K562 (cell line): ENCODE measurements around the gene NR1I3. TPM values are rescaled to one million over a fixed set of nuclear protein-coding genes. Genes with fewer than 3 reads are reported as not detected.

ENCODE experiments used
- C11orf30 ChIP-seq: fragments of 450-650 bp; IDR thresholded peaks from 2 replicates; pipeline ENCODE4 v1.6.1; 2016; ENCODE audit warnings: low read depth, mild to moderate bottlenecking
- CBX1 ChIP-seq: sonication (generic); IDR thresholded peaks from 2 replicates; pipeline ENCODE4 v1.6.1; 2016; ENCODE audit warnings: antibody characterized with exemption, low read depth, mild to moderate bottlenecking
- E2F3 ChIP-seq: fragments of 250-450 bp; sonication (Bioruptor Pico); IDR thresholded peaks from 2 replicates; pipeline ENCODE4 v1.4.0; 2020; ENCODE audit warnings: mild to moderate bottlenecking
- HCFC1 ChIP-seq: IDR thresholded peaks from 2 replicates; pipeline ENCODE4 v1.6.1; 2012; ENCODE audit warnings: low read depth, low read length, improper control_type of control experiment
- HDAC1 ChIP-seq, 2 experiments: fragments of 450-650 bp; IDR thresholded peaks; 2 replicates each; pipeline ENCODE4 v1.6.1; 2016 to 2017; ENCODE audit warnings: inconsistent platforms in 1 of 2, mild to moderate bottlenecking in 1 of 2, moderate library complexity in 1 of 2
- JUNB ChIP-seq: fragments of 450-650 bp; formaldehyde crosslinking; conservative IDR thresholded peaks from 2 replicates; pipeline ENCODE4 v1.4.0; 2020; ENCODE audit warnings: mild to moderate bottlenecking
- L3MBTL2 ChIP-seq: fragments of 450-650 bp; IDR thresholded peaks from 2 replicates; pipeline ENCODE4 v1.6.1; 2016; ENCODE audit warnings: mild to moderate bottlenecking, moderate library complexity
- NRF1 ChIP-seq, 2 experiments: fragments of 450-650 bp; IDR thresholded peaks in 1 of 2; conservative IDR thresholded peaks in 1 of 2; 2 replicates each; pipeline ENCODE4 v1.6.1; 2014; ENCODE audit warnings: mild to moderate bottlenecking in 2 of 2
- RBFOX2 ChIP-seq: fragments of 200-400 bp; formaldehyde crosslinking; IDR thresholded peaks from 2 replicates; pipeline ENCODE4 v1.6.1; 2017; ENCODE audit warnings: low read depth, mild to moderate bottlenecking, low read length, moderate library complexity
- ZFX ChIP-seq: sonication (generic); formaldehyde crosslinking; IDR thresholded peaks from 2 replicates; pipeline ENCODE4 v1.8.0; 2022; ENCODE audit warnings: mild to moderate bottlenecking, missing genetic modification reagents, moderate library complexity
- ZNF217 ChIP-seq: sonication (generic); formaldehyde crosslinking; IDR thresholded peaks from 2 replicates; pipeline ENCODE4 v1.8.0; 2022; ENCODE audit warnings: mild to moderate bottlenecking, missing genetic modification reagents
- ZNF224 ChIP-seq: sonication (generic); formaldehyde crosslinking; IDR thresholded peaks from 2 replicates; pipeline ENCODE4 v1.8.0; 2022; ENCODE audit warnings: mild to moderate bottlenecking, missing genetic modification reagents
- ZNF274 ChIP-seq: IDR thresholded peaks from 2 replicates; pipeline ENCODE4 v1.6.1; 2011; ENCODE audit warnings: low read depth, mild to moderate bottlenecking, low read length, moderate library complexity, borderline replicate concordance
- polyA plus RNA-seq, 8 experiments: library from polyadenylated mRNA; depleted of rRNA in 4 of 8; stranded (reverse) in 5 of 8; unstranded in 3 of 8; fragments of >200 nt; fragmentation: Nextera tagmentation in 2 of 8; fragmentation: Illumina TruSeq in 1 of 8; extraction: Ambion mirVana in 2 of 8; extraction: Trizol in 1 of 8; gene quantifications; 2 replicates each; pipeline versions ENCODE4 v1.2.1 to v1.2.3, GENCODE V29; 2011 to 2014; ENCODE audit warnings: inconsistent platforms in 1 of 8, missing spikeins in 1 of 8
- total RNA-seq, 7 experiments: library from RNA; depleted of rRNA in 6 of 7; stranded (reverse); fragments of >200 nt in 6 of 7; fragmentation: Illumina TruSeq in 2 of 7; extraction: Trizol in 2 of 7; gene quantifications; 2 replicates each; pipeline versions ENCODE4 v1.2.1 to v1.2.3, GENCODE V29; 2011 to 2021; ENCODE audit warnings: low replicate concordance in 1 of 7
- TF ChIP-seq, protein P1 (sequence below): fragments of 250-450 bp; sonication (Bioruptor Pico); IDR thresholded peaks from 2 replicates; pipeline ENCODE4 v1.4.0; 2020
- TF ChIP-seq, protein P2 (sequence below): fragments of 450-650 bp; IDR thresholded peaks from 2 replicates; pipeline ENCODE4 v1.6.1; 2017; ENCODE audit warnings: antibody characterized with exemption, mild to moderate bottlenecking
- TF ChIP-seq, protein P3 (sequence below): fragments of 250-450 bp; sonication (Bioruptor Pico); IDR thresholded peaks from 2 replicates; pipeline ENCODE4 v1.5.0; 2021

NR1I3 gene
- total and polyA plus RNA-seq, 9 of the 15 experiments (the other 6 are each of a cell fraction or from before 2014, with no cell fraction given) = 0.11 TPM; not detected in 8

DNA sequence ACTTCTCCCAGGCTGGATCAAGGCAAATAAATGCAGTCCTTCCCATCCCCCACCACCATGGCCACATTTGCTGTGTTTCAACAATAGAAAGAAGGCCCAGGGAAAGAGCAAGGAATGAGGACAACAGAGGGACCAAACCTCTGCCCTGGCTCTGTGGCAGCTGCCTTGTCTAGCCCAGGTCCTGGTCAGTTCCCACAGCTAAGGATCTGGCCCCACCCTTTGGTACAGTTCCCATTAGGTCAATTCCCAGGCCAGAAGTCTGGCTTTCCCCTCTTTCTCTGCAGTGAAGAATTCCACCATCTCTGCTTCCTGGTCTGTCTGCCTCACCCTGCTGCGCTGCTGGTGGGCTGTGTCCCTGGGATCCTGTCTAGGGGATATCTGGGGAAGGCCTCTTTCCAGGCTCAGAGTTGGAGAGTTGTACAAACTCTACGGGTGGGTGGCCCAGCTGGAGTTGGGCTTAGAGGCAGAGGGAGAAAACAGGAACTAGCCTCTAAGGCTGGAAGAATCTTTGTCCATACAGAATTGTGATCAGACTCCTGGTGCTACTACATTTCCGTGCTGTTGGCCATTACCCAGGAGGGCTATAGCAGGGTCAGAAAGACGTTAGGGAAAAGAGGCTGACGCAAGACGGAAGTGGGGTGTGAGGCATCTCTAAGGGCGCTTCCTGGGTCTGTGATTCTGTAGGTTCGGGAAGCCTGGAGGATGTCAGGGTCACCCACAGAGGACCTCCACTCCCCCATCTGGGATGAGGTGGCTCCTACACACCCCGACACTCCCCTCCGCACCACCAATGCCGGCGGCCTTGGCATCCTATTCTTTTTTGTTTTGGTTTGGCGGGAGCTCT lies 36.8 kb downstream of the NR1I3 start (continued):
- TF ChIP-seq, protein P1, sequence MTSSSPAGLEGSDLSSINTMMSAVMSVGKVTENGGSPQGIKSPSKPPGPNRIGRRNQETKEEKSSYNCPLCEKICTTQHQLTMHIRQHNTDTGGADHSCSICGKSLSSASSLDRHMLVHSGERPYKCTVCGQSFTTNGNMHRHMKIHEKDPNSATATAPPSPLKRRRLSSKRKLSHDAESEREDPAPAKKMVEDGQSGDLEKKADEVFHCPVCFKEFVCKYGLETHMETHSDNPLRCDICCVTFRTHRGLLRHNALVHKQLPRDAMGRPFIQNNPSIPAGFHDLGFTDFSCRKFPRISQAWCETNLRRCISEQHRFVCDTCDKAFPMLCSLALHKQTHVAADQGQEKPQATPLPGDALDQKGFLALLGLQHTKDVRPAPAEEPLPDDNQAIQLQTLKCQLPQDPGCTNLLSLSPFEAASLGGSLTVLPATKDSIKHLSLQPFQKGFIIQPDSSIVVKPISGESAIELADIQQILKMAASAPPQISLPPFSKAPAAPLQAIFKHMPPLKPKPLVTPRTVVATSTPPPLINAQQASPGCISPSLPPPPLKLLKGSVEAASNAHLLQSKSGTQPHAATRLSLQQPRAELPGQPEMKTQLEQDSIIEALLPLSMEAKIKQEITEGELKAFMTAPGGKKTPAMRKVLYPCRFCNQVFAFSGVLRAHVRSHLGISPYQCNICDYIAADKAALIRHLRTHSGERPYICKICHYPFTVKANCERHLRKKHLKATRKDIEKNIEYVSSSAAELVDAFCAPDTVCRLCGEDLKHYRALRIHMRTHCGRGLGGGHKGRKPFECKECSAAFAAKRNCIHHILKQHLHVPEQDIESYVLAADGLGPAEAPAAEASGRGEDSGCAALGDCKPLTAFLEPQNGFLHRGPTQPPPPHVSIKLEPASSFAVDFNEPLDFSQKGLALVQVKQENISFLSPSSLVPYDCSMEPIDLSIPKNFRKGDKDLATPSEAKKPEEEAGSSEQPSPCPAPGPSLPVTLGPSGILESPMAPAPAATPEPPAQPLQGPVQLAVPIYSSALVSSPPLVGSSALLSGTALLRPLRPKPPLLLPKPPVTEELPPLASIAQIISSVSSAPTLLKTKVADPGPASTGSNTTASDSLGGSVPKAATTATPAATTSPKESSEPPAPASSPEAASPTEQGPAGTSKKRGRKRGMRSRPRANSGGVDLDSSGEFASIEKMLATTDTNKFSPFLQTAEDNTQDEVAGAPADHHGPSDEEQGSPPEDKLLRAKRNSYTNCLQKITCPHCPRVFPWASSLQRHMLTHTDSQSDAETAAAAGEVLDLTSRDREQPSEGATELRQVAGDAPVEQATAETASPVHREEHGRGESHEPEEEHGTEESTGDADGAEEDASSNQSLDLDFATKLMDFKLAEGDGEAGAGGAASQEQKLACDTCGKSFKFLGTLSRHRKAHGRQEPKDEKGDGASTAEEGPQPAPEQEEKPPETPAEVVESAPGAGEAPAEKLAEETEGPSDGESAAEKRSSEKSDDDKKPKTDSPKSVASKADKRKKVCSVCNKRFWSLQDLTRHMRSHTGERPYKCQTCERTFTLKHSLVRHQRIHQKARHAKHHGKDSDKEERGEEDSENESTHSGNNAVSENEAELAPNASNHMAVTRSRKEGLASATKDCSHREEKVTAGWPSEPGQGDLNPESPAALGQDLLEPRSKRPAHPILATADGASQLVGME (CRISPR knock-in tag) = peak; percentile 20; the same call in 1 of the 2 replicates
- TF ChIP-seq ZNF224 (CRISPR knock-in tag) (no peak), E2F3 (CRISPR knock-in tag) (no peak), RBFOX2 (no peak), HDAC1 (IDR thresholded peaks at IDR 0.05) (no peak), C11orf30 (no peak), L3MBTL2 (no peak), HCFC1 (no peak), JUNB (CRISPR knock-in tag) (no peak), ZNF274 (no peak), ZFX (CRISPR knock-in tag) (peak; percentile 64), CBX1 (no peak), ZNF217 (no peak), NRF1 (conservative IDR thresholded peaks at IDR 0.05 in 1 of 2, IDR thresholded peaks at IDR 0.05 in 1 of 2) (no peak)
- TF ChIP-seq, protein P2, sequence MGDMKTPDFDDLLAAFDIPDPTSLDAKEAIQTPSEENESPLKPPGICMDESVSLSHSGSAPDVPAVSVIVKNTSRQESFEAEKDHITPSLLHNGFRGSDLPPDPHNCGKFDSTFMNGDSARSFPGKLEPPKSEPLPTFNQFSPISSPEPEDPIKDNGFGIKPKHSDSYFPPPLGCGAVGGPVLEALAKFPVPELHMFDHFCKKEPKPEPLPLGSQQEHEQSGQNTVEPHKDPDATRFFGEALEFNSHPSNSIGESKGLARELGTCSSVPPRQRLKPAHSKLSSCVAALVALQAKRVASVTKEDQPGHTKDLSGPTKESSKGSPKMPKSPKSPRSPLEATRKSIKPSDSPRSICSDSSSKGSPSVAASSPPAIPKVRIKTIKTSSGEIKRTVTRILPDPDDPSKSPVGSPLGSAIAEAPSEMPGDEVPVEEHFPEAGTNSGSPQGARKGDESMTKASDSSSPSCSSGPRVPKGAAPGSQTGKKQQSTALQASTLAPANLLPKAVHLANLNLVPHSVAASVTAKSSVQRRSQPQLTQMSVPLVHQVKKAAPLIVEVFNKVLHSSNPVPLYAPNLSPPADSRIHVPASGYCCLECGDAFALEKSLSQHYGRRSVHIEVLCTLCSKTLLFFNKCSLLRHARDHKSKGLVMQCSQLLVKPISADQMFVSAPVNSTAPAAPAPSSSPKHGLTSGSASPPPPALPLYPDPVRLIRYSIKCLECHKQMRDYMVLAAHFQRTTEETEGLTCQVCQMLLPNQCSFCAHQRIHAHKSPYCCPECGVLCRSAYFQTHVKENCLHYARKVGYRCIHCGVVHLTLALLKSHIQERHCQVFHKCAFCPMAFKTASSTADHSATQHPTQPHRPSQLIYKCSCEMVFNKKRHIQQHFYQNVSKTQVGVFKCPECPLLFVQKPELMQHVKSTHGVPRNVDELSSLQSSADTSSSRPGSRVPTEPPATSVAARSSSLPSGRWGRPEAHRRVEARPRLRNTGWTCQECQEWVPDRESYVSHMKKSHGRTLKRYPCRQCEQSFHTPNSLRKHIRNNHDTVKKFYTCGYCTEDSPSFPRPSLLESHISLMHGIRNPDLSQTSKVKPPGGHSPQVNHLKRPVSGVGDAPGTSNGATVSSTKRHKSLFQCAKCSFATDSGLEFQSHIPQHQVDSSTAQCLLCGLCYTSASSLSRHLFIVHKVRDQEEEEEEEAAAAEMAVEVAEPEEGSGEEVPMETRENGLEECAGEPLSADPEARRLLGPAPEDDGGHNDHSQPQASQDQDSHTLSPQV = peak; percentile 92; the same call in 1 of the 2 replicates
- TF ChIP-seq, protein P3, sequence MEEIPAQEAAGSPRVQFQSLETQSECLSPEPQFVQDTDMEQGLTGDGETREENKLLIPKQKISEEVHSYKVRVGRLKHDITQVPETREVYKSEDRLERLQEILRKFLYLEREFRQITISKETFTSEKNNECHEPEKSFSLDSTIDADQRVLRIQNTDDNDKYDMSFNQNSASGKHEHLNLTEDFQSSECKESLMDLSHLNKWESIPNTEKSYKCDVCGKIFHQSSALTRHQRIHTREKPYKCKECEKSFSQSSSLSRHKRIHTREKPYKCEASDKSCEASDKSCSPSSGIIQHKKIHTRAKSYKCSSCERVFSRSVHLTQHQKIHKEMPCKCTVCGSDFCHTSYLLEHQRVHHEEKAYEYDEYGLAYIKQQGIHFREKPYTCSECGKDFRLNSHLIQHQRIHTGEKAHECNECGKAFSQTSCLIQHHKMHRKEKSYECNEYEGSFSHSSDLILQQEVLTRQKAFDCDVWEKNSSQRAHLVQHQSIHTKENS (CRISPR knock-in tag) = no peak
